ENCODE data around the gene AP3B1. TPM values are rescaled to one million over a fixed set of nuclear protein-coding genes. Genes with fewer than 3 reads are reported as not detected.

AP3B1 gene
- total RNA-seq, 1 donor: 77.4 TPM

GRCh38 chr5:78213799-78214198 is 80.7 kb downstream of the AP3B1 start:
- H3K9me3 ChIP-seq (ENCODE audit: low read depth, low read length): no peaks in the 10 kb centered on the region
- DNase-seq (ENCODE audit: insufficient read length, low spot score, missing footprints): no peak
- peaks cover 2% of the 10 kb centered on the region for H3K79me2 ChIP-seq (ENCODE audit: insufficient read depth, low read length)
- no peaks in the 10 kb centered on the region for H3K36me3 ChIP-seq (ENCODE audit: insufficient read depth, low read length)
- no peaks in the 10 kb centered on the region for H3K27me3 ChIP-seq (ENCODE audit: insufficient read depth, low read length)
- TF ChIP-seq CTCF (IDR thresholded peaks at IDR 0.05; ENCODE audit: extremely low read depth, low read depth, low read length): no peak
- H4K20me1 ChIP-seq (ENCODE audit: insufficient read depth, low read length): no peaks in the 10 kb centered on the region
- H2AFZ ChIP-seq (ENCODE audit: low read length): no peak overlapping the region
- H3K4me2 ChIP-seq (ENCODE audit: insufficient read depth, low read length): no peak overlapping the region
- no peak overlapping the region for H3K4me3 ChIP-seq (ENCODE audit: insufficient read depth, low read length)
- no peak overlapping the region for H3K27ac ChIP-seq (ENCODE audit: low read depth, low read length)
- no peaks in the 10 kb centered on the region for H3K4me1 ChIP-seq (ENCODE audit: insufficient read depth, low read length)

- Histone ChIP-seq H3K79me2 (ENCODE audit: insufficient read depth, low read length) (no peaks in the 10 kb centered on the region), H3K9me3 (ENCODE audit: low read depth, low read length) (no peaks in the 10 kb centered on the region), H2AFZ (ENCODE audit: low read length) (no peak overlapping the region), H3K4me2 (ENCODE audit: insufficient read depth, low read length) (no peak overlapping the region), H3K4me3 (ENCODE audit: insufficient read depth, low read length) (no peak overlapping the region), H4K20me1 (ENCODE audit: insufficient read depth, low read length) (no peaks in the 10 kb centered on the region), H3K27ac (ENCODE audit: low read depth, low read length) (no peak overlapping the region), H3K27me3 (ENCODE audit: insufficient read depth, low read length) (no peaks in the 10 kb centered on the region), H3K4me1 (ENCODE audit: insufficient read depth, low read length) (no peaks in the 10 kb centered on the region), H3K36me3 (ENCODE audit: insufficient read depth, low read length) (peaks cover 3% of the 10 kb centered on the region)
- TF ChIP-seq CTCF (IDR thresholded peaks at IDR 0.05; ENCODE audit: extremely low read depth, low read depth, low read length): no peak
- no peak for DNase-seq (ENCODE audit: insufficient read length, low spot score, missing footprints)
These were observed 83.4 kb downstream of the AP3B1 start for GRCh38 chr5:78211052-78211451.

- H4K20me1 ChIP-seq (ENCODE audit: insufficient read depth, low read length): no peaks in the 10 kb centered on the region
- H3K9me3 ChIP-seq (ENCODE audit: low read depth, low read length): no peaks in the 10 kb centered on the region
- TF ChIP-seq CTCF (IDR thresholded peaks at IDR 0.05; ENCODE audit: extremely low read depth, low read depth, low read length): no peak
- H3K4me2 ChIP-seq (ENCODE audit: insufficient read depth, low read length): no peak overlapping the region
- no peaks in the 10 kb centered on the region for H3K27me3 ChIP-seq (ENCODE audit: insufficient read depth, low read length)
- DNase-seq (ENCODE audit: insufficient read length, low spot score, missing footprints): no peak
- H3K79me2 ChIP-seq (ENCODE audit: insufficient read depth, low read length): peaks cover 2% of the 10 kb centered on the region
- peaks cover 10% of the 10 kb centered on the region for H3K36me3 ChIP-seq (ENCODE audit: insufficient read depth, low read length)
- H3K27ac ChIP-seq (ENCODE audit: low read depth, low read length): no peak overlapping the region
- H2AFZ ChIP-seq (ENCODE audit: low read length): no peak overlapping the region
- H3K4me3 ChIP-seq (ENCODE audit: insufficient read depth, low read length): no peak overlapping the region
- no peaks in the 10 kb centered on the region for H3K4me1 ChIP-seq (ENCODE audit: insufficient read depth, low read length)
These were observed 90.3 kb downstream of the AP3B1 start for GRCh38 chr5:78204241-78204640.

- H3K4me1 ChIP-seq (ENCODE audit: insufficient read depth, low read length): no peaks in the 10 kb centered on the region
- no peaks in the 10 kb centered on the region for H4K20me1 ChIP-seq (ENCODE audit: insufficient read depth, low read length)
- peaks cover 10% of the 10 kb centered on the region for H3K36me3 ChIP-seq (ENCODE audit: insufficient read depth, low read length)
- H3K79me2 ChIP-seq (ENCODE audit: insufficient read depth, low read length): peaks cover 2% of the 10 kb centered on the region
- H3K4me2 ChIP-seq (ENCODE audit: insufficient read depth, low read length): no peak overlapping the region
- no peaks in the 10 kb centered on the region for H3K27me3 ChIP-seq (ENCODE audit: insufficient read depth, low read length)
- no peak overlapping the region for H3K27ac ChIP-seq (ENCODE audit: low read depth, low read length)
- H3K9me3 ChIP-seq (ENCODE audit: low read depth, low read length): no peaks in the 10 kb centered on the region
- no peak for TF ChIP-seq CTCF (IDR thresholded peaks at IDR 0.05; ENCODE audit: extremely low read depth, low read depth, low read length)
- DNase-seq (ENCODE audit: insufficient read length, low spot score, missing footprints): no peak
- no peak overlapping the region for H3K4me3 ChIP-seq (ENCODE audit: insufficient read depth, low read length)
- H2AFZ ChIP-seq (ENCODE audit: low read length): no peak overlapping the region
These were observed 90.7 kb downstream of the AP3B1 start for GRCh38 chr5:78203815-78204214.

Measured in osteoblast (primary cell).